Stimulated activated CD8-positive, alpha-beta memory T cell treated with anti-CD3 and anti-CD28 coated beads, Interleukin-12 subunit alpha, Interleukin-12 subunit beta, amount 100 ng/mL, for 24 hours (primary cell): Measurements from ENCODE around the gene AMY2B.
"Not testable (repeated sequence)": the region's sequence is repeated elsewhere in the genome, so short reads cannot be mapped to it uniquely, and the experiment has no call there.

ENCODE experiments used
- DNase-seq: peaks from one replicate; pipeline ENCODE4 v3.0.0-alpha.2; 2020; ENCODE audit errors: extremely low read depth

The AMY2B gene

GRCh38 chr1:103616994-103617477, 45.6 kb downstream of the AMY2B start, which contains the start of gene AMY2A:
Gene AMY2A, plus strand, starts transcription at chr1:103617427. Its CDS starts 14 bp downstream, at chr1:103617441.
- DNase-seq: not testable (repeated sequence)

GRCh38 chr1:103627436-103627835, 56.0 kb downstream of the AMY2B start:
- DNase-seq: not testable (repeated sequence)
